NCI-H2196 (cell line): Measurements from ENCODE around the gene RPAP3.
"Not testable (repeated sequence)": the region's sequence is repeated elsewhere in the genome, so short reads cannot be mapped to it uniquely, and the experiment has no call there.

Experiments
- DNase-seq: peaks from one replicate; lab custom pipeline; 2025; ENCODE audit not compliant: unreplicated experiment; lab: John Stamatoyannopoulos, UW

The RPAP3 gene

DNA sequence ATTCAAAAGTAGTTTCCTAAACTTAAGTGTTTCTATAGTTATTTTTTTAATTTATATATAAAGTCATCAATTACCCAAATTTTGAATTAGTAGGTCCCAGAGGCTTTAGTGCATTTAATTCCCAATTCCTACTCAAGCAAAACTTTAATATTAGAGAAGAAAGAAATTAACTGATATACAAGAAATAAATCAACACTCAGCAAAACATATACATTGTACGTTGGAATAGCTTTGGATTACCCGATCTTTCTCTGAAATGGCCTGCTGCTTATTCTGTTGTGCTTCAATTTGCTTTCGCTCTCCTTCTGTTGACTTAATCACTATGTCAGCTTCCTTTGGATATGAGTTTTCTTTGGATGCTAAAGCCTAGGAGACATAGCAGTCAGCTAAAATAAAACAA, 18.2 kb downstream of the RPAP3 start:
- no peak for DNase-seq

DNA sequence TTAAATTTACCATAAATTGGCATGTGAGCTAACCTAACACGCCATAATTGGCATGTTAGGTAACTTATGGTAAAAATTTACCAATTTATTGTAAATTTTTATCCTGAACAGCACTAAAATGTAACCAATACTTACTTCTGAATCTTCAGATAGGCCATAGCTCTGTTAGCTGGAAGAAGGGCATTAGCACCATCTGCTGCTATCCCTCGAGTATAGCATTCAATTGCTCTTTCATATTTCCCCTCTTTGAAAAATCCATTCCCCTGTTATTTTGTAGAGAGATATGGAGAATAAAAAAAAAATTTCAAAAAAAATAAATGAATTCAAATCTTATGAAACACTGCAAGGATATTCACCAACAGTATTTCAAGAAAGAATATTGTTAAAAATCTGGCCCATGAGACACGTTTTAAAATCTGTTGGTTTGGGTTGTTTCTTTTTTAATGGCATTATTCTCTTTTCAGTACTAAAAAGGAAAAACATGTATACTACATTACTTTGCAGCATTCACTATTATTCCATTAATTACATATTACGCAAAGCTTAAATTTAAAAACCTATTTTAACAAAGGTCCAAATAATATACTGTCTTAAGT, 19.1 kb downstream of the RPAP3 start:
- DNase-seq = peak; percentile 47

DNA sequence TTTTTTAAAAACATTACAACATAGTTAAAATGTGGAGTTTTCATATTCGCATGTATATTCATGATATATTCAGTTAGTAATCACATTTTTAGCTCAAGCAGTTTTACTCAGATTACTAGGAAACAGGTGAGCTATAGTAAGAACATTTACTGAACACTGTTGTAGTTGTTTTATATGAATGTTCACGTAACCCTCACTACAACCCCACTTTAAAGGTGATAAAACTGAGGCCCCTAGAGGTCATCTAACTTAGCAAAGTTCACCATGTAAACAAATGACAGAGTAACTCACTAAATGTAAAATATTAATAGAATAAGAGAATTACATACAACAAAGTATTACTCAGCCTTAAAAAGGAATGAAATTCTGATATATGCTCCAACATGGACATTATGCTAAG, 26.0 kb downstream of the RPAP3 start:
- DNase-seq = no peak

DNA sequence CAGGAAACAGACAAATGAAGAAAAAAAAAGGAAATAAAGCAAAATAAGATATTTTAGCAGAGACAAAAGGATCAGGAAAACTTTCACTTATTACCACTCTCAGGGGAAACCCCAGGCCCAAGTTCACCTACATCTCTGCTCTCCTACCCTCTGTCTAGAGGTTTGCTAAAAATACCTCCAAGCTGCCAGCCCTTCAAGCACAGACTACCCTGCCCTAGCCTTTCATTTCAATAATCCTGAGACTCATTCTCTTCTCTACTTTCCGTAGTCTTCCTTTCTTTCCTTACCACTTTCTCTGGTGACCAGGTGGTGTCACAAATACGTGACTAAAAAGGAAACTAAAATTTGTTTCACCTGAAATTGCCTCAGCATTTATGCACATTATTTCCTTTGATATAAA, 33.8 kb downstream of the RPAP3 start:
- no peak for DNase-seq

DNA sequence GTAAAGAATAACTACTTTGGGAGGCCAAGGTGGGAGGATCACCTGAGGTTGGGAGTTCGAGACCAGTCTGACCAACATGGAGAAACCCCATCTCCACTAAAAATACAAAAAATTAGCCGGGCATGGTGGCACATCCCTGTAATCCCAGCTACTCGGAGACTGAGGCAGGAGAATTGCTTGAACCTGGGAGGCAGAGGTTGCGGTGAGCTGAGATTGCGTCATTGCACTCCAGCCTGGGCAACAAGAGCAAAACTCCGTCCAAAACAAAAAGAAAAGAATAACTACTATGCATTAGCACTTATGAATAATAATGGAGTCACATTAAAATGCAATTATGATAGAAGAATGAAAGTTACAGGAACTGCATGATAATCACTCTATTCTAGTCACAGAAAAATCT, 37.9 kb downstream of the RPAP3 start:
- not testable (repeated sequence) for DNase-seq

DNA sequence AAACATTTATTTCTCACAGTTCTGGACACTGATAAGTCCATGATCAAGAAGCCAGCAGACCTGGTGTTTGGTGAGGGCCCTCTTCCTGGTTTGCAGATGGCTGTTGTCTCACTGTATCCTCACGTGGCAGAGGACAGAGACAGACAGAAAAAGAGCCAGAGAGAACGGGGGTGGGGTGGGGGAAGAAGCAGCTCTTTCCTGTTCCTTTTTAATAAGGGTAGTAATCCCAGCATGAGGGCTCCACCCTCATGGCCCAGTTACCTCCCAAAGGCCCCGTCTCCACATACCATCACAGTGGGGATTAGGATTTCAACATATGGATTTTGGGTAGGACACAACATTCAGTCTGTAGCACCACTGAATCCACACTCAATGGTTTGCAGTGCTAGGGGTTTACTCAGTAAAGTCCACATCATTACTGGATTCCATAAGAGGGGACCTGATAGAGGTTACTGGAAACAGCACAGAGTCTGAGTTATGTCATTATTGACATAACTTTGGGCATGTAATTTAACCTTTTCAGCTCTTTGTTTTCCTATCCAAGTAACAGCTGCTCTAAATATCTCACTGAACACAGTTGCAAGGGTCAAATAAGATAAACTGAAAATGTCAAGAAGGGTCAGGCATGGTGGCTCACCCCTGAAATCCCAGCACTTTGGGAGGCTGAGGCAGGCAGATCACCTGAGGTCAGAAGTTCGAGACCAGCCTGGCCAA, 53.2 kb downstream of the RPAP3 start:
- DNase-seq = peak; percentile 25

DNA sequence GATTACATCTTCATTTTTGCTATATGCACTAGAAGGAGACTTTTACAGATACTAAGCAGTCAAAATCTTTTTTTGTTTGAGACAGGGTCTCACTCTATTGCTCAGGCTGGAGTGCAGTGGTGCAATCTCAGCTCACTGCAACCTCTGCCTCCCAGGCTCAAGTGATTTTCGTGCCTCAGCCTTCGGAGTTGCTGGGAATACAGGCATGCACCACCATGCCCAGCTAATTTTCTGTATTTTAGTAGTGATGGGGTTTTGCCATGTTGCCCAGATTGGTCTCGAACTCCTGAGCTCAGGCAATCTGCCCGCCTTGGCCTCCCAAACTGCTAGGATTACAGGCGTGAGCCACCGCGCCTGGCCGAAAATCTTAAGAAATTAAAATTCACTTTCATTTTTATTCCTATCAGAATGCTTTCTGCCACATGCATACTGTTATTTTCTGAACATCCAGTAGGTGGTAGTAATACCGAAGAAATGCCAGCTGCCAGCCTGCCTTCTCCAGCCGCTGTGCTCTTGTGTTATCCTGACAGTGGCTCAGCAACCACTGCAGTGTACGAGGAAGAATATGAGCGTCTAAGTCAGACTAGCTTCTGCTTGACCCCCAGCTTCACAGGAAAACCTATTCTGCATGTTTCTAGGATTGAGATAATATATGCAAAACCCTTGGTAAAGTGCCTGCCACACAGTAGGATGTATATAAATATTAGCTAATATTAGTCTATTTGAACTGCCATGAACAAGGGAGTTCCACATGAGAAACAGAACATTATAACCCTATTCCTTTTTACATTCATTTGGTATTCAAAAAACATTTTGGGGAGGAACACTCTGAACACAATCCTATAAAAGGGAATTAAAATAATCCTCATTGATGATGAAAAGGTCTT, 54.2 kb downstream of the RPAP3 start:
- peak; percentile 70 for DNase-seq

DNA sequence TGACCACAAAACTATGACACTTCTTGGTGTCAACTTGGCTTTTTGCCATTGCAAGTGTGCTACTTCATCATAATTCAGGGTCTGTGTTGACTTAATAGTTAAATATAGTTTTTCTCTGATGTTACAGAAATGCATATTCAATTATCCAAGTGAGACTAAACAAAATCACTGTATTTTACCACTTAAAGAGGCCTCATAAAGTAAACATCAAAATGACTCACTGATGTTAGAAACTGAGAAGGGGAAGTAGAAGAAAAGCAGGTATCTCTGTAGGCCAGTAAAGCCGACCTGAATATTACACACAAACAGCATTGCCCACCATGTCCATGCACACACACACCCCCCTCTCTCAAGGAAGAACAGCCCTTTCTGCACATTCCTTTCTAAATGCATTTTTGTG, 55.4 kb downstream of the RPAP3 start:
- DNase-seq = no peak

DNA sequence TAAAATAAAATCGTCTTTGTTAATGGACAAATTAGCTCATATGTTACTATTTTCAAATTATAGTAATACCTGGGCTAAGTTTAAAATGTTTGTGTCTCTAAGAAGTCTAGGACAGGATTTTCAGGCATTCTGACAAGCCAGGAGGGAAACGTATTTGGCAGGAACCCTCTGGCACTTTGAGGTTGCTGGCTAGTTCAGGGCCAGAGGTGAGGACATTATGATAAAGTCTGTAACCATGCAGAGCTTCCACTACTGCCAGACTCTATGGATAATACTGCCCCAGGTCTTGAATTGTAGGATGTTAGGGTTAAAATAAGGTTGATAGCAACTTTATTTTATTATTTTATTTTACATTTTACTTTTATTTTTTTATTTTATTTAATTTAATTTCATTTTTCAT, 56.4 kb downstream of the RPAP3 start:
- no peak for DNase-seq

DNA sequence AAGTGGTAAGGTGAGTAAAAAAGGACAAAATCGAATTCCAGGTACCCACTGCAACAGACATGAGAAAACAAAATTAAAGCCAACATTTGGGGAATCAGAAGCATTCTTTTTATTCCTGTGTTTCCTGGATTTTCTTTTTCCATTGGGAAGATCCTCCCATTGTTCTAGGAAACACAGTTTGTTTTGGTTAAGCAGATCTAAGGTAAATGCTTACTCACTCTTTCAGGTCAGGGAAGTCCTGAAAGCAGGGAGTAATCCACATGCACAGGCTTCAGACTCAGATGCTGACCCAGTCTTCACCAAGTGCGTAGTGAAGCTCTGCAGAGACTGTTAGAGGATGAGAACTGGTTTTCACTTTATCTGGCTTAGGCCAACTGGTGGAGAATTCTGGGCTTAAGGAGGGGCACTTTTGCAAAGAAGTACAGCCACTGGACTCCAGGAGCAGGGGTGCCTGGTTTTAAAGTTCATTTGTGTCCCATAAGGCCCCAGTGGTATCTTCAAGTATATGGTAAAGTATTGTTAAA, 57.7 kb downstream of the RPAP3 start:
- no peak for DNase-seq

DNA sequence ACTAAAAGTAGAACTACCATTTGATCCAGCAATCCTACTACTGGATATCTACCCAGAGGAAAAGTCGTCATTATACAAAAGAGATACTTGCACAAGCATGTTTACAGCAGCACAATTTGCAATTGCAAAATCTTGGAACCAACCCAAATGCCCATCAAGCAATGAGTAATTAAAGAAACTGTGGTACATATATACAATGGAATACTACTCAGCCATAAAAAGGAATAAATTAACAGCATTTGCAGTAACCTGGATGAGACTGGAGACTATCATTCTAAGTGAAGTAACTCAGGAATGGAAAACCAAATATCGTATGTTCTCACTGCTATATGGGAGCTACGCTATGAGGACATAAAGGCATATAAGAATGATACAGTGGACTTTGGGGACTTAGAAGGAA, 63.5 kb downstream of the RPAP3 start:
- not testable (repeated sequence) for DNase-seq

DNA sequence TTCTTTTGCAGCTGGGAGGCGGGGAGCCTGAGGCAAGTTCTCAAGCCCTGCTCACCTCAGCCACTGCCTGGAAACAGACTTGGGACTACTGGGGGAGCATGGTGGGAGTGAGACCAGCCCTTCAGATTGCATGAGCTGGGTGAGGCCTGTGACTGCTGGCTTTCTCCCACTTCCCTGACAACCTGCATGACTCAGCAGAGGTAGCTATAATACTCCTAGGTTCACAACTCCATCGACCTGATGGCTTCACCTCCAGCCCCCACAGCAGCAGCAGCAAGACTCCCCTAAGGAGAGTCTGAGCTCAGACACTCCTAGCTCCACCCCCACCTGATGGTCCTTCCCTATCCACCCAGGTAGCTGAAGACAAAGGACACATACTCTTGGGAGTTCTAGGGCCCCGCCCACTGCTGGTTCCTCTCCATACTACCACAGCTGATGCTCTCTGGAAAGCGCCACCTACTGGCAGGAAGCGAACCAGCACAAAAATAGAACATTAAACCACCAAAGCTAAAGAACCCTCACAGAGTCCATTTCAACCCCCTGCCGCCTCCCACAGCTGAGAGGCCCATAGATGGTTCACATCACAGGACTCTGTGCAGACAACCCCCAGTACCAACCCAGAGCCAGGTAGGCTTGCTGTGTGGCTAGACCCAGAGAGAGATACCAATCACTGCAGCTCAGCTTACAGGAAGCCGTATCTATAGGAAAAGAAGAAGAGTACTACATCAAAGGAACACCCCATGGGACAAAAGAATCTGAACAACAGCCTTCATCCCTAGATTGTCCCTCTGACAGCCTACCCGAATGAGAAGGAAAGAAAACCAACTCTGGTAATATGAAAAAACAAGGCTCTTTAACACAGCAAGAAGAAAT, 68.7 kb downstream of the RPAP3 start:
- DNase-seq = no peak

DNA sequence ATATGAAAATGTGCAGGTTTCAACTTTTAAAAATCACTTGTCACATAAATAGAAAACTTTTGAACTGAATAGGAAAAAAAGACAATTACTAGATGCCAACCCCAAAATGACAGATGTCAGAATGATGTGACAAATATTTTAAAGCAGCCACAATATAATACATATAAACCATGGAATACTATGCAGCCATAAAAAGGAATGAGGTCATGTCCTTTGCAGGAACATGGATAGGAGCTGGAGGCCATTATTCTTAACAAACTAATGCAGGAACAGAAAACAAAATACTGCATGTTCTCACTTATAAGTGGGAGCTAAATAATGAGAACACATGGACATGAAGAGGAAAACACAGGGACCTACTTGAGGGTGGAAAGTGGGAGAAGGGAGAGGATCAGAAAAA, 70.1 kb downstream of the RPAP3 start:
- DNase-seq = not testable (repeated sequence)

DNA sequence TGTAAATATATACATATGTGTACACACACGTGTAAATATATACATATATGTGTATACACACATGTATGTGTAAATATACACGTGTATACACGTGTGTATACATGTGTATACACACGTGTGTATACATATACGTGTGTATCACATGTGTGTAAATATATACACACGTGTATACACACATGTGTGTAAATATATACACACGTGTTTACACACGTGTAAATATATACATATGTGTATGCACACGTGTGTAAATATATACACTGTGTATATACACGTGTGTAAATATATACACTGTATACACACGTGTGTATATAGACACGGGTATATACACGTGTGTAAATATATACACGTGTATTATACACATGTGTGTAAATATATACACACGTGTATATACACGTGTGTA, 71.7 kb downstream of the RPAP3 start:
- DNase-seq = no peak

DNA sequence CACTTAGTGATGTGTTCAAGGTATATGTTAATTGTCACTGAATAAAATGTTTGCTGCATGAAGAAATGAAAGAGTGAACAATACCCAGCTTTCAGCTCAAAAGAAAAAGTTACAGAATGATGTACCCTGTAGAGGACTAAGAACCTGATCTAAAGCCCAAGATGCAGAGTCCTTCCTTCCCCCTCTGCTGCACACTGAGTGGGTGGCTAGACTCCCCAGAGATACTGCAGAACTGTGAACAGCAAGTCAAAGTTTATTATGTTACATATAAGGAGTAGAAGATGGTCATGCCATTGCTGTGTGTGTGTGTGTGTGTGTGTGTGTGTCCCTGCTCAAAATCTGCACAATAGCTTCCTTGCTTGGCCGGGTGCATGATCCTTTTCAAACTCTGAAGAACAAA, 83.9 kb downstream of the RPAP3 start:
- no peak for DNase-seq

DNA sequence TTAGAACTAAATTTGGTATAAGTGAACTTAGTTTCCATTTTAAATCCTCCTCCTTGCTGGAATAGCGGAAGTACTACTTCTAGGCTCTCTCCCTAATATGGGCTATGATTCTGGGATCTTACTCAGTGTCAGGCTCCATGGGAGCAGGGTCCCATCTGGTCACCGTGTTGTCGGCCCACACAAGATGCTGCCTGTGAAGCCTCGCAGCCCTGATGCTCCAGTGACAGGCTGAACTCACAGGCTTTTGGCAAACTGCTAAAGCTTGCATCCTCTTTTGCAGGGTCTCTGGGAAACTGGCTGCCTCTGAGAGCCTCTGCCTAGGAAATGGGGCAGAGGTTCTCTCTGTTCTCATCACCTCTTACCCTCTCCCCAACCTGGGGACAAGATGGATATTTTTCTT, 88.4 kb downstream of the RPAP3 start:
- no peak for DNase-seq

DNA sequence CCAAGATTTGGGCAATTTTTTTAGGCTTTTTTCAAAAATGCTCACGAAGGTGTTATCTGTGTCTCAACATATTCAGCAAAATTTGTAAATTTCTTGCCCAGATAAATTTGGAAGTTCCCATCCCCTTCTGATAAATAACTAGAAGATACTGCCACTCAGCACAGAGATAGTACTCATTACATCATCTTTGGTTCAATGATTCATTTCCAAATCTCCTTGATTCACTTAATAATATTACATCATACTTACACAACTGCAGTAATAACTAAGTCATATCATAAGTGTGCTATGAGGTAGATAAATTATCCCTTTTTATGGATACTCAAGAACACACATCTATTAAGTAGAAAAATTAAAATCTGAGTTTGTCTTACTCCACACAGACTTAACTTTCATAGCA, 89.4 kb downstream of the RPAP3 start:
- no peak for DNase-seq

DNA sequence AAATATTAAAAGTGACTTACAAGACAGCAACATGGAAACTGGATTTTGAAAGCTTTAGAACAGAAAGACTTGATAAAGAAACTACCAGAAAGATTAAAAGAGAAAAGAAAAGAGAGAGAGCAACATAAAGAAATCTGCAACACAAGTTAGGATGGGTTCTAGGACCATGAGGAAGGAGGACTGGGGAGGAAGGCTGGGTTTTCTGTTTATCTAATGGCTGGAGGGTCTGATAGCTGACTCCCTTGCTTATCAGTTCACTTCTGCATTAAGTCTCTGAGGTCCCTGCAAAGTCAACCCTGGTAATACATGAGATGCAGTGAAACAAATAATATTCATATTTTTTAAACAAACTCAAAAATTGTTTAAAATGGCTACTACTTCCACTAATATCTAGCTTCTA, 90.1 kb downstream of the RPAP3 start:
- DNase-seq = no peak

DNA sequence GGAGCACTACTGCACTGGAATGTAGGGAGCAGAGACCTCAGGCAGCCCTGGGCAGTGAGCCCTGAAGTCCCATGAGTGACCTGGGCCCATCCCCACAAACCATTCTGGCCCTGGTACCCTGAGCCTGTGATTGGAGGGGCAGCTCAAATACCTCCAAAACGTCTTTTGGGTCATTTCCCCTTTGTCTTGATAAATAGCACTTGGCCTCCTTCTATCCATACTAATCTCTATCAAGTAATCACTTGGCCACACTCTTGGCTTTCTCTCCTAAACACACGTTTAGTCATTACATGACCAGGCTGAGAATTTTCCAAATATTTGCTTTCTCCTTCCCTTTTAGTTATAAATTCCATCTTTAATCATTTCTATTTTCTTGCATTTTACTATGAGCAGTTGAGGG, 91.3 kb downstream of the RPAP3 start:
- DNase-seq = no peak

DNA sequence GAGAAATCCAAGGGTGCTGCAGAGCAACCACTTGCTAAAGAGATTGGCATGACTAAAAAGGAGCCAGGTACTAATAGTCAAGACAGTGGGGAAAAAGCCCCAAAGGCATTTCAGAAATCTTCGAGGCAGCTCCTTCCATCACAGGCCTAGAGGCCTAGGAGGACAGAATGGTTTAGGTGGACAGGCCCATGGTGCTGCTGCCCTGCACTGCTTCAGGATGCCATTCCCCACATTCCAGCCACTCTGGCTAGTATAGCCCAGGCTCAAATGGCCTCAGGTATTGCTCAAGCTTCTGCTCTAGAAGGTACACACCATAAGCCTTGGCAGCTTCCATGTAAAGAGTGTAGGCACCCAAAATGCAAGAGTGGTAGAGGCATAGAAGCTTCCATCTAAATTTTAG, 92.9 kb downstream of the RPAP3 start:
- no peak for DNase-seq

DNA sequence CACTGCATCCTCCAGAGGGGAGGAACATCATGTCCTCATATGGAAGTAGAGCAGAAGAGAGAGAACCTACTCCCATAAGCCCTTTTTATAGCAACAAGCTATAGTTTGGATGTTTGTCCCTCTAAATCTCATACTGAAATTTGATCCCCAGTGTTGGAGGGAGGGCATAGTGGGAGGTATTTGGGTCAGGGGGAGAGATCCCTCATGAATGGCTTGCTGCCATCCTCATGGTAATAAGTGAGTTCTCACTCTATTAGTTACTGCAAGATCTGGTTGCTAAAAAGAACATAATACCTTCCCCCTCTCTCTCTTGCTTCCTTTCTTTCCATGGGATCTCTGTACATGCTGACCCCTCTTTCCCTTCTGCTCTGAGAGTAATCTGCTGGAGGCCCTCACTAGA, 93.9 kb downstream of the RPAP3 start:
- DNase-seq = no peak
